Ovary (tissue), 9 donors: ENCODE results near the gene BPHL. TPM values are rescaled to one million over a fixed set of nuclear protein-coding genes. Genes with fewer than 3 reads are reported as not detected.

Experiments used
- DNase-seq, 5 donors: peaks; one replicate each; pipeline ENCODE4 v3.0.0-alpha.2; 2019 to 2020
- H3K27ac ChIP-seq, 2 donors: fragments of 200-600 bp; one replicate each; pipeline versions ENCODE4 v1.5.1 to v1.8.0; 2019 to 2022
- H3K27me3 ChIP-seq: fragments of 200-600 bp; one replicate; pipeline ENCODE4 v1.8.0; 2022
- H3K36me3 ChIP-seq: fragments of 200-600 bp; sonication (generic); one replicate; pipeline ENCODE4 v1.5.1; 2019
- H3K4me1 ChIP-seq: one replicate; pipeline ENCODE4 v1.8.1; 2013; ENCODE audit warnings: mild to moderate bottlenecking, moderate library complexity; ENCODE audit not compliant: insufficient read depth
- H3K4me3 ChIP-seq: fragments of 200-600 bp; sonication (generic); one replicate; pipeline ENCODE4 v1.5.1; 2017
- H3K9me3 ChIP-seq, 2 donors: fragments of 200-600 bp in 1 of 2; sonication (generic) in 1 of 2; one replicate each; pipeline versions ENCODE4 v1.5.1 to v1.8.1; 2013 to 2019; ENCODE audit warnings: mild to moderate bottlenecking in 1 of 2, moderate library complexity in 1 of 2
- EP300 ChIP-seq: sonication (generic); formaldehyde crosslinking; IDR thresholded peaks from one replicate; pipeline ENCODE4 v1.6.1; 2017; ENCODE audit warnings: antibody characterized with exemption
- POLR2A ChIP-seq: fragments of 450-650 bp; IDR thresholded peaks from one replicate; pipeline ENCODE4 v1.6.1; 2017; ENCODE audit warnings: antibody characterized with exemption, mild to moderate bottlenecking, moderate library complexity
- WGBS, 3 donors: extraction: QIAGEN DNeasy Blood & Tissue Kit in 1 of 3; methylation state at CpG; one replicate each; pipeline versions ENCODE4 v1.1.5 to v1.1.7; 2013 to 2017; 5-methylcytosine and 5-hydroxymethylcytosine counted together
- intact Hi-C, 4 donors: fragments of 100-400 bp; cut with DNase I; formaldehyde crosslinking; loops; one replicate each; pipeline versions ENCODE4 v1.11.0 to v1.15.1; 2022 to 2023
- polyA plus RNA-seq, 2 donors: library from polyadenylated mRNA; stranded (reverse); fragments of 200-250 nt in 1 of 2; fragments of 350-450 nt in 1 of 2; fragmentation: Illumina TruSeq in 1 of 2; extraction: RNeasy Lipid Tissue Mini Kit (QIAGEN cat#74804) in 1 of 2; gene quantifications; one replicate each; pipeline ENCODE4 v1.2.3, GENCODE V29; 2013 to 2014
- total RNA-seq, 7 donors: library from RNA; depleted of rRNA in 2 of 7; stranded (reverse); fragments of >200 nt in 2 of 7; fragmentation: NEBNext Ultra II Directional in 3 of 7; extraction: Animal tissue kit (Norgen Biotek cat#: 25700) in 3 of 7; gene quantifications; one replicate each; pipeline versions ENCODE4 v1.1.0 to v1.2.4, GENCODE V29; 2016 to 2023
- TF ChIP-seq, protein P1 (sequence below), 3 donors: fragments of 450-650 bp in 2 of 3; fragments of 200-600 bp in 1 of 3; IDR thresholded peaks; one replicate each; pipeline versions ENCODE4 v1.5.1 to v1.8.0; 2016 to 2022; ENCODE audit warnings: antibody characterized with exemption in 3 of 3, mild to moderate bottlenecking in 1 of 3
- donor health status: DM: no; HTN: no; CAD: no; lungs with moderate emphysema.
- donor health status: DM: no; HTN: no; CAD: no.
- donor health status: Bipolar disorder and iron deficiency.
- donor health status: DM: yes; HTN: yes; CAD: no.
- donor health status: DM: no; HTN: no; CAD: no.
- donor health status: DM: yes; HTN: yes; CAD: no.

BPHL gene
- total and polyA plus RNA-seq, 9 donors = 6.1 to 23.7 (median 13.9) TPM

DNA sequence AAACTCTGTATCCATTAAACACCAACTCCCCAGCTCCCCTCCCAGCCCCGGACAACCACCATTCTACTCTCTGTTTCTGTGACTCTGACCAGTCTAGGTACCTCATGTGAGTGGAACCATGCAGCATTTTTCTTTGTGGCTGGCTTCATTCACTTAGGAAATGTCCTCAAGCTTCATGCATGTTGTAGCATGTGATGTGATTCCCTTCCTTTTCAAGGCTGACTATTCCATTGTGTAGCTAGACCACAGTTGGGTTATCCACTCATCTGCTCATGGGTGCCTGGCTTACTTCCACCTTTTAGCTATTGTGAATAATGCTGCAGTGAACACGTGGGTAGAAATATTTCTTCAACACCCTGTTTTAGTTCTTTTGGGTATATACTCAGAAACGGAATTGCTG, 8.8 kb upstream of the BPHL start:
- Histone ChIP-seq H3K4me3 (no peak overlapping the region), H3K27me3 (no peaks in the 10 kb centered on the region), H3K27ac (no peak overlapping the region), H3K36me3 (no peaks in the 10 kb centered on the region), H3K4me1 (no peaks in the 10 kb centered on the region), H3K9me3 (no peaks in the 10 kb centered on the region)
- WGBS, 3 donors = 79 to 90% (median 89%) methylated on average over 3 of the region's 3 CpGs
- no peak for DNase-seq
- intact Hi-C loops = no loop called here
- no peak for TF ChIP-seq EP300
- no peak for TF ChIP-seq POLR2A
- TF ChIP-seq, protein P1, sequence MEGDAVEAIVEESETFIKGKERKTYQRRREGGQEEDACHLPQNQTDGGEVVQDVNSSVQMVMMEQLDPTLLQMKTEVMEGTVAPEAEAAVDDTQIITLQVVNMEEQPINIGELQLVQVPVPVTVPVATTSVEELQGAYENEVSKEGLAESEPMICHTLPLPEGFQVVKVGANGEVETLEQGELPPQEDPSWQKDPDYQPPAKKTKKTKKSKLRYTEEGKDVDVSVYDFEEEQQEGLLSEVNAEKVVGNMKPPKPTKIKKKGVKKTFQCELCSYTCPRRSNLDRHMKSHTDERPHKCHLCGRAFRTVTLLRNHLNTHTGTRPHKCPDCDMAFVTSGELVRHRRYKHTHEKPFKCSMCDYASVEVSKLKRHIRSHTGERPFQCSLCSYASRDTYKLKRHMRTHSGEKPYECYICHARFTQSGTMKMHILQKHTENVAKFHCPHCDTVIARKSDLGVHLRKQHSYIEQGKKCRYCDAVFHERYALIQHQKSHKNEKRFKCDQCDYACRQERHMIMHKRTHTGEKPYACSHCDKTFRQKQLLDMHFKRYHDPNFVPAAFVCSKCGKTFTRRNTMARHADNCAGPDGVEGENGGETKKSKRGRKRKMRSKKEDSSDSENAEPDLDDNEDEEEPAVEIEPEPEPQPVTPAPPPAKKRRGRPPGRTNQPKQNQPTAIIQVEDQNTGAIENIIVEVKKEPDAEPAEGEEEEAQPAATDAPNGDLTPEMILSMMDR (IDR thresholded peaks at IDR 0.05) = no peak

DNA sequence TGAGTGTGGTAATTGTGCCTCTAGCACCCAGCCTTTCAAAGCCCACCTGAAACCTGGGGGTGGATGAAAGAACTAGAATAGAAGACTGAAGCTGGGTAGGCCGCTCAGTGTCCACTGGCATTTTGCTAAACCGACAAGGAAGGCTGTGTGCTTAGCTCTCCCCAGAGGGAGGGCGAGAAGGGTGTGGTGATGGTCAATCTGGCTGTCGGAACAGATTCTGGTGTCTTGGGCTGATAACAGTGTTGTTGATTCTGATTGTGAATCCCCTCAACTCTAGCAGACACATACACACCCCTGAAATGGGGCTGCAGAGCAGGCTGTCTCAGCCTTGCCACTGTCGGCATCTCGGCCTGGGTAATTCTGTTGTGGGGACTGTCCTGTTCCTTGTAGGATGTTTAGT, 4.1 kb upstream of the BPHL start:
- intact Hi-C loops = no loop called here
- no peak overlapping the region for H3K4me3 ChIP-seq
- H3K4me1 ChIP-seq = peaks cover 2% of the 10 kb centered on the region
- no peaks in the 10 kb centered on the region for H3K27me3 ChIP-seq
- DNase-seq = no peak
- H3K9me3 ChIP-seq = no peaks in the 10 kb centered on the region
- 93 to 94% (median 94%) methylated on average over 6 of the region's 6 CpGs for WGBS, 3 donors
- H3K36me3 ChIP-seq = no peaks in the 10 kb centered on the region
- TF ChIP-seq, protein P1 (IDR thresholded peaks at IDR 0.05) = no peak
- TF ChIP-seq POLR2A = no peak
- no peak overlapping the region for H3K27ac ChIP-seq

DNA sequence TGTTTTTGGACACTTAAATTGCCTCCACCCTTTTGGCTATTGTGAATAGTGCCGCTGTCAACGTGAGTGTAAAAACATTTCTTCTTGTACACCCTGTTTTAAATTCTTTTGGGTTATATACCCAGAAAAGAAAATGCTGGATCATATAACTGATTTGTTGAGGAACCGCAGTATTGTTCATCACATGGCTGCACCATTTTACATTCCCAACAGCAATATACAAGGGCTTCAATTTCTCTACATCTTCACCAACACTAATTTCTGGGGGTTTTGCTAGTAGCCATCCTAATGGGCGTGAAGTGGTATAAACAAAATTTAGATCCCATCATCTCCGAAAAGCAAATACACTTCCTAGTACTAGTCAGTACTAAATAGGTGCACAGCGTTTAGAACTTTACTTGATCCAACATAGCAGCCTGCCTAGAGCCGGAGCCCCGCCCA, 579 bp upstream of the BPHL start:
- no peaks in the 10 kb centered on the region for H3K36me3 ChIP-seq
- intact Hi-C loops = no loop called here
- no peaks in the 10 kb centered on the region for H3K9me3 ChIP-seq
- H3K4me1 ChIP-seq = peaks cover 2% of the 10 kb centered on the region
- no peaks in the 10 kb centered on the region for H3K27me3 ChIP-seq
- 9 to 13% (median 12%) methylated on average over 8 of the region's 8 CpGs for WGBS, 3 donors
- no peak for DNase-seq
- TF ChIP-seq, protein P1 (IDR thresholded peaks at IDR 0.05) = no peak
- TF ChIP-seq EP300 (no peak), POLR2A (no peak)
- H3K4me3 ChIP-seq = peak overlapping the region; percentile 66
- peak overlapping the region; percentile 66 to 89 for H3K27ac ChIP-seq

DNA sequence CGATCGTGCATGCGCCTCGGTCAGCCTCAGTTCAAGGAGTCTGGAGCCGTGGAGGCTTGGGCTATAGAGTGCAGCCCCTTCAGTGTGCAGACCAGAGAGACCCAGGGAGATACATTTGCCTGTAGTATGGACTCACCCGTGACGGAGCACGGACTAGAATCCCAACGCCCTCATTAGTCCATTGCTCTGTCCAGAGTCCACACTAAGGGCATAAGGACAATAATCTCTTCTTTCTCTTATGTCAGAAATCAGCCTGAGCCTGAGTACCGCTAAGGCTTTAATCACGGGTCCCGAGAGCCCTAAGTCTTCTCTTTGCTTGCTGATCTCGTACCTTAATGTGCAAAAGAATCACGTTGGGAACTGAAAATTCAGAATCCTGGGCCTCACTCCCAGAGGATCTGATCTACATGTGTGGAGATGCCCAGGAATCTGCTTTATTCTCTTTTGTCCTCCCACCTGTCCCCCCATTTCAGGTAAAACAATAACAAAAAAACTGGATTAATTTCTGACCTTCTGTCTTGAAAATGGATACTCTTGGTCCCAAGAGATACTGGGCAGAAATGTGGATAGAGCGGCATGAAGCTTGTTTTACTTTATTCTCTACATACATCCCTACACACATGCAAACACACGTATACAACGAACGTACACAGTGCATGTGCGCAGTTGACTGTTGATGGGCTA, 671 bp downstream of the BPHL start:
- no peak for DNase-seq
- TF ChIP-seq, protein P1 (IDR thresholded peaks at IDR 0.05) = no peak
- TF ChIP-seq EP300 (no peak), POLR2A (no peak)
- peaks cover 2% of the 10 kb centered on the region for H3K4me1 ChIP-seq
- WGBS, 3 donors = 21 to 22% (median 22%) methylated on average over 19 of the region's 19 CpGs
- peak overlapping the region; percentile 66 to 89 for H3K27ac ChIP-seq
- no peaks in the 10 kb centered on the region for H3K27me3 ChIP-seq
- H3K4me3 ChIP-seq = peak overlapping the region; percentile 66
- no peaks in the 10 kb centered on the region for H3K36me3 ChIP-seq
- intact Hi-C loops = no loop called here
- no peaks in the 10 kb centered on the region for H3K9me3 ChIP-seq
